ENCODE results near the gene GPX2. TPM values are rescaled to one million over a fixed set of nuclear protein-coding genes. Genes with fewer than 3 reads are reported as not detected.
A peak's percentile ranks its signal among the peaks of the same experiment; 100 is the strongest.

Gene GPX2
- total RNA-seq, 2 donors from 2014 or later: 14.3 to 26.7 TPM

- TF ChIP-seq POLR2A (IDR thresholded peaks at IDR 0.05) (no peak), CTCF (IDR thresholded peaks at IDR 0.05) (no peak)
- no peak overlapping the region for H3K4me3 ChIP-seq
- no peak overlapping the region for H3K27ac ChIP-seq
- DNase-seq: no peak
- WGBS, 2 donors: 94 to 96% methylated on average over 9 of the region's 9 CpGs
- H3K9me3 ChIP-seq: no peaks in the 10 kb centered on the region
- no peaks in the 10 kb centered on the region for H3K27me3 ChIP-seq
- intact Hi-C loops (cut with DNase I): loop anchor here (10.0 kb wide), 1 partner anchor 149 kb away; no protein-coding TSS in a partner anchor
- H3K4me1 ChIP-seq: peaks cover 17% of the 10 kb centered on the region
- no peaks in the 10 kb centered on the region for H3K36me3 ChIP-seq (replicated peaks in 1 of 2; ENCODE audit: insufficient read depth in 1 of 2, low read depth in 2 of 2)
- ATAC-seq: no peak
Measured at GRCh38 chr14:64973826-64974225, 31.3 kb upstream of the GPX2 start.

GRCh38 chr14:64973026-64973442, 30.5 kb upstream of the GPX2 start:
- no peaks in the 10 kb centered on the region for H3K27me3 ChIP-seq
- no peaks in the 10 kb centered on the region for H3K9me3 ChIP-seq
- intact Hi-C loops (cut with DNase I): loop anchor here (10.0 kb wide), 1 partner anchor 148 kb away; no protein-coding TSS in a partner anchor
- WGBS, 2 donors: 83% methylated on average over 8 of the region's 8 CpGs
- ATAC-seq (no peak), DNase-seq (no peak)
- H3K36me3 ChIP-seq (replicated peaks in 1 of 2; ENCODE audit: insufficient read depth in 1 of 2, low read depth in 2 of 2): no peaks in the 10 kb centered on the region
- no peak for TF ChIP-seq POLR2A (IDR thresholded peaks at IDR 0.05)
- no peak for TF ChIP-seq CTCF (IDR thresholded peaks at IDR 0.05)
- no peak overlapping the region for H3K4me3 ChIP-seq
- H3K27ac ChIP-seq: no peak overlapping the region
- H3K4me1 ChIP-seq: peaks cover 17% of the 10 kb centered on the region

- H3K27me3 ChIP-seq: no peaks in the 10 kb centered on the region
- peak within 1 kb of the TSS; percentile 8 to 70 for H3K4me3 ChIP-seq
- no peaks in the 10 kb centered on the region for H3K9me3 ChIP-seq
- H3K36me3 ChIP-seq (replicated peaks in 1 of 2; ENCODE audit: insufficient read depth in 1 of 2, low read depth in 2 of 2): no peaks in the 10 kb centered on the region
- ATAC-seq: peak; percentile 82
- H3K27ac ChIP-seq: peak within 1 kb of the TSS in 1 of 4 donors; percentile 48
- intact Hi-C loops (cut with DNase I): loop anchor here (10.0 kb wide), 1 partner anchor 147 kb away; no protein-coding TSS in a partner anchor
- peak; percentile 32 to 63 (median 42) for DNase-seq
- no peak for TF ChIP-seq POLR2A (IDR thresholded peaks at IDR 0.05)
- TF ChIP-seq CTCF (IDR thresholded peaks at IDR 0.05): peak in 2 of 7 experiments; percentile 14 to 22
- H3K4me1 ChIP-seq: peaks cover 17% of the 10 kb centered on the region
- 0 to 1% methylated on average over 14 to 52 of the region's 96 CpGs for WGBS, 2 donors
Measured at GRCh38 chr14:64971943-64972791, 29.6 kb upstream of the GPX2 start, which contains the start of gene RAB15. TSS of gene RAB15 (minus strand) at chr14:64972336. CDS start at chr14:64972076, 260 bp downstream.

- no peak for ATAC-seq
- 8 to 12% methylated on average over 15 to 27 of the region's 31 CpGs for WGBS, 2 donors
- no peak for DNase-seq
- no peaks in the 10 kb centered on the region for H3K9me3 ChIP-seq
- intact Hi-C loops (cut with DNase I): loop anchor here (10.0 kb wide), 1 partner anchor 147 kb away; no protein-coding TSS in a partner anchor
- H3K4me1 ChIP-seq: peaks cover 17% of the 10 kb centered on the region
- H3K27me3 ChIP-seq: no peaks in the 10 kb centered on the region
- peak overlapping the region; percentile 8 to 70 for H3K4me3 ChIP-seq
- no peaks in the 10 kb centered on the region for H3K36me3 ChIP-seq (replicated peaks in 1 of 2; ENCODE audit: insufficient read depth in 1 of 2, low read depth in 2 of 2)
- TF ChIP-seq POLR2A (IDR thresholded peaks at IDR 0.05): no peak
- H3K27ac ChIP-seq: peak overlapping the region in 1 of 4 donors; percentile 48
Measured at GRCh38 chr14:64971491-64971942, 29.0 kb upstream of the GPX2 start.

- H3K27me3 ChIP-seq: no peaks in the 10 kb centered on the region
- H3K4me1 ChIP-seq: peaks cover 17% of the 10 kb centered on the region
- intact Hi-C loops (cut with DNase I): loop anchor here (10.0 kb wide), 1 partner anchor 146 kb away; no protein-coding TSS in a partner anchor
- DNase-seq (no peak), ATAC-seq (no peak)
- no peak overlapping the region for H3K27ac ChIP-seq
- no peak for TF ChIP-seq CTCF (IDR thresholded peaks at IDR 0.05)
- TF ChIP-seq POLR2A (IDR thresholded peaks at IDR 0.05): no peak
- peak overlapping the region in 1 of 2 donors; percentile 8 for H3K4me3 ChIP-seq
- WGBS, 2 donors: 70 to 72% methylated on average over 6 to 8 of the region's 8 CpGs
- H3K9me3 ChIP-seq: no peaks in the 10 kb centered on the region
- no peaks in the 10 kb centered on the region for H3K36me3 ChIP-seq (replicated peaks in 1 of 2; ENCODE audit: insufficient read depth in 1 of 2, low read depth in 2 of 2)
Measured at GRCh38 chr14:64970776-64971477, 28.4 kb upstream of the GPX2 start.
